Measurements from ENCODE around the gene TMC4.

TMC4 gene

DNA sequence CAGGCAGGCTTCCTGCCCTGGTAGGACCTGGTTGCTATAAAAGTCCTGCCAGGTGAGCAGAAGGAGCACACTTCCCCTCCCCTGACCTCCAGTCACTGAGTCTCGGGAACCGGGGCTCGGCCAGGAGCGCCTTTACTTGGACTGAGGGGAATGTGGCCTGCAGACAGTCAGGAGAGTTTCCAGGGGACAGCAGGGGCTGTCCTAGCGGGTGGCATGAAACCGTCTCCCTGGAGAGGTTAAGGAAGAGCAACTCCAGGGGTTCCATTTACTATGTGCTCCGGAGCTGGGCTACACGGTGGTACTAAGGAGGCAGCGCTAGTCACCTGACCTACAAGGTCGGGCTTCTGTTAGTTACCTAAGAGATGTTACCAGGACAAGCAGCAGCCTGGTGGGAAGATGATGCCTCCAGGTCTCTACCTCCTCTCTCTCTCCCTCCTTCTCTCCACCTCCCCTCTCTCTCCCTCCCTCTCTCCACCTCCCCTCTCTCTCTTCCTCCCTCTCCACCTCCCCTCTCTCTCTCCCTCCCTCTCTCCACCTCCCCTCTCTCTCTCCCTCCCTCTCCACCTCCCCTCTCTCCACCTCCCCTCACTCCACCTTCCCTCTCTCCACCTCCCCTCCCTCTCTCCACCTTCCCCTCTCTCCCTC is 39.5 kb downstream of the TMC4 start:
- 0 out of 2 replicates have a peak overlapping the region, but pooled peaks have one; percentile 28 for H3K27ac ChIP-seq
- TF ChIP-seq, protein P1, sequence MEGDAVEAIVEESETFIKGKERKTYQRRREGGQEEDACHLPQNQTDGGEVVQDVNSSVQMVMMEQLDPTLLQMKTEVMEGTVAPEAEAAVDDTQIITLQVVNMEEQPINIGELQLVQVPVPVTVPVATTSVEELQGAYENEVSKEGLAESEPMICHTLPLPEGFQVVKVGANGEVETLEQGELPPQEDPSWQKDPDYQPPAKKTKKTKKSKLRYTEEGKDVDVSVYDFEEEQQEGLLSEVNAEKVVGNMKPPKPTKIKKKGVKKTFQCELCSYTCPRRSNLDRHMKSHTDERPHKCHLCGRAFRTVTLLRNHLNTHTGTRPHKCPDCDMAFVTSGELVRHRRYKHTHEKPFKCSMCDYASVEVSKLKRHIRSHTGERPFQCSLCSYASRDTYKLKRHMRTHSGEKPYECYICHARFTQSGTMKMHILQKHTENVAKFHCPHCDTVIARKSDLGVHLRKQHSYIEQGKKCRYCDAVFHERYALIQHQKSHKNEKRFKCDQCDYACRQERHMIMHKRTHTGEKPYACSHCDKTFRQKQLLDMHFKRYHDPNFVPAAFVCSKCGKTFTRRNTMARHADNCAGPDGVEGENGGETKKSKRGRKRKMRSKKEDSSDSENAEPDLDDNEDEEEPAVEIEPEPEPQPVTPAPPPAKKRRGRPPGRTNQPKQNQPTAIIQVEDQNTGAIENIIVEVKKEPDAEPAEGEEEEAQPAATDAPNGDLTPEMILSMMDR (conservative IDR thresholded peaks at IDR 0.05) = no peak

DNA sequence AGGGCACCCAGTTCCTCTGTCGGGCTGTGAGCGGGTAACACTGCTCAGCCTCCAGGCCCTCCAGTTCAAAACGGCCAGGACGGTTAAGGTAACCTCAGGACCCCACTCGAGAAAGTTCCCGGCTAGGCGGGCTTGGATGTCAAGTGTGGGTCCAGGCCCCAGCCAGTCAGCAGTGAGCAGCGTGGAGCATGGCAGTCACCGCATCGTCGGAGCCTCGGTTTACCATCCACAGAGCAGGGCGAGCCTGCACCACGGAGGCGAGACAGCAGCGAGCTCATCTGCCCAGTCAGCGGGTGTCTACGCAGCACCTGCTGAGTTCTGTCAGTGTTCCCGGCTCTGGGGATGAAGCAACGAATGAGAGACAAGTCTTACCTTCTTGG is 43.4 kb downstream of the TMC4 start:
- TF ChIP-seq, protein P1 (conservative IDR thresholded peaks at IDR 0.05) = no peak
- no peak overlapping the region for H3K27ac ChIP-seq

- no peak overlapping the region for H3K27ac ChIP-seq
- TF ChIP-seq, protein P1 (conservative IDR thresholded peaks at IDR 0.05) = no peak
Measured at GRCh38 chr19:54128796-54129616, 44.0 kb downstream of the TMC4 start.

DNA sequence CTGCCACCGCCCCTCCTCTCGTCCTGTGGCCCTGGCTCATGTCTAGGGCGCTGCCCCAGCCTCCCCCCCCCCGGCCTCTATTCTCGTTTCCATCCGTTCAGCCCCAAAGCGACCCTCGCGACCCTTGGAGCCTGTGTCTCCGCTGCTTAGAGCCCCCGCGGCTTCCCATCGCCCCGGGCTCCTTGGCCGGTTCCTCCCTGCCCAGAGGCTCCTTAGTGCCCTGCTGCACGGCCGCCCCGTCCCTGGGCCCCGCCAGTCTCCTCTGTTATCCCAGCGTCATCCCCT is 44.6 kb downstream of the TMC4 start:
- TF ChIP-seq, protein P1 (conservative IDR thresholded peaks at IDR 0.05) = no peak
- H3K27ac ChIP-seq = no peak overlapping the region

GRCh38 chr19:54127688-54128440 is 45.1 kb downstream of the TMC4 start:
- TF ChIP-seq, protein P1 (conservative IDR thresholded peaks at IDR 0.05) = no peak
- no peak overlapping the region for H3K27ac ChIP-seq

GRCh38 chr19:54125713-54126112 is 47.2 kb downstream of the TMC4 start:
- TF ChIP-seq, protein P1 (conservative IDR thresholded peaks at IDR 0.05) = no peak
- H3K27ac ChIP-seq = no peak overlapping the region

DNA sequence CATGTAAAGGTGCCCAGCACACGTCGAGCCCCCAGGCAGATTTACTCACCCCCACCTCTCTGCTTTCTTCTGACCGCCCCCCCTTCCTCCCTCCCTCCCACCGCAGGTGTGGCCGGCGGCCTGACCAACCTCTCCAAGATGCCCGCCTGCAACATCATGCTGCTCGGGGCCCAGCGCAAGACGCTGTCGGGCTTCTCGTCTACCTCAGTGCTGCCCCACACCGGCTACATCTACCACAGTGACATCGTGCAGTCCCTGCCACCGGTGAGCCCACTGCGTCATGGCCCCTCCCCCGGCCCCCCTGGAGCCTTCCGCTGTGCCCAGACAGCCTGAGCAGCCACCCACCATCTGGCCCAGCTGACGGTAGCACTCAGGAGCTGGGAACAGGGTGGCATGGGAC is 48.6 kb downstream of the TMC4 start:
- no peak overlapping the region for H3K27ac ChIP-seq
- TF ChIP-seq, protein P1 (conservative IDR thresholded peaks at IDR 0.05) = no peak
